Embryonic facial prominence (tissue), 1 donor: ENCODE results near the gene OSBP2.

Experiments
- DNase-seq: peaks from one replicate; pipeline ENCODE4 v3.0.0-alpha.2; 2016; ENCODE audit errors: extremely low spot score

The OSBP2 gene

GRCh38 chr22:30940685-30941362 is 246.2 kb downstream of the OSBP2 start:
- no peak for DNase-seq

DNA sequence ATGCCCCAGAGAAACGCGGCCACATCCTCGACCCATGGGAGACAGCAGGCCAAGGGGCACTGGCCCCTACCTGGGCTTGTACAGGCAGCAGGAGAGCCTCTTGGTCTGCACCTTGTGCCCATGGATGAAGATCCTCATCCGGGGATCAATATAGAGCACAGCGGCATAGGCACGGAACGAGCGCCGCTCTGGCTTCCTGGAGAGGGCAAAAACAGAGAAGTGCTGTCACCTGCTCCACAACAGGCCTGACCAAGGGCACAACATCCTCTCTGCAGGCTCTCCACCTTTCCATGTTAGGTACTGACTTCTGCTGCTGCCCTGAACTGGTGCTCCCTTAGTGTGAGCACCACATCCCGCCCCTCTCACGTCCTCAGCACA is 246.7 kb downstream of the OSBP2 start:
- DNase-seq = no peak

GRCh38 chr22:30943368-30943767 is 248.7 kb downstream of the OSBP2 start:
- no peak for DNase-seq

- no peak for DNase-seq
Measured at GRCh38 chr22:30944986-30945385, 250.3 kb downstream of the OSBP2 start.

DNA sequence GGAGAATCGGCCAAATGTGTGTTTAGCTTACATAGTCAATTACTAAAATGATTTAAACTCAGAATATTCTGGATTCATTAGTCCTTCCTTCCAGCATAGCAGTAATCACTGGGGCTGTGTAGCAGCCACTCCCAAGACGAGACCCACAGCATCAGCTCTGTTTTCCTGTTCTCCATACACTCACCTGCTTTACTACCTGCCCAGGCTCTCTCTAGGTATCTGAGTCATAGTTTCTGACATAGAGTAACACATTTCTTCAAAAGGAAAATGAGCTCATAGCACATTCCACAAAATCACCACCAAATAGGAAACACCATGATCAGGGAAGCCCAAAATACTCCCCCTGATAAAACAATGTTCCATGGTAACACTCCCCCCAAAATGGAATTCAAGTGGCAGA is 251.0 kb downstream of the OSBP2 start:
- DNase-seq = no peak

DNA sequence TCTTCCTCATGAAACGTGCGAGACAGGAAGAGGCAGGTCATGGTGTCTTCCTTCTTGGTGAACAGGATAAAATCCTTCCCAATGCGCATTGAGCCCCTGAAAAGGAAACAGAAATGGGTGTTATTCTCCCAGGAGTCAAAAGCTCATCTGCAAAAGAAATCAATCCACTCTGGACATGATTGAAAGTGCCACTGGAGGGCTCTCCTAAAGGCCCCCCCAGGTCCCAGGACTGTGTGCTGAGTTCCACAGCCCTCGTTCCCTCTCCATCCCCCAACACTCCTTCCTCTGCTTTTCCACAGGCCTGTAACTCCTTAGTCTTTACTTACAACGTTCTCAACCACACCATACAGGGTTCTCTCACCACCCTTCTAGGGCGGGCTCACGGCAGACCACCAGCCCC is 251.7 kb downstream of the OSBP2 start:
- no peak for DNase-seq

- DNase-seq = no peak
Measured at GRCh38 chr22:30947173-30947815, 252.6 kb downstream of the OSBP2 start.

DNA sequence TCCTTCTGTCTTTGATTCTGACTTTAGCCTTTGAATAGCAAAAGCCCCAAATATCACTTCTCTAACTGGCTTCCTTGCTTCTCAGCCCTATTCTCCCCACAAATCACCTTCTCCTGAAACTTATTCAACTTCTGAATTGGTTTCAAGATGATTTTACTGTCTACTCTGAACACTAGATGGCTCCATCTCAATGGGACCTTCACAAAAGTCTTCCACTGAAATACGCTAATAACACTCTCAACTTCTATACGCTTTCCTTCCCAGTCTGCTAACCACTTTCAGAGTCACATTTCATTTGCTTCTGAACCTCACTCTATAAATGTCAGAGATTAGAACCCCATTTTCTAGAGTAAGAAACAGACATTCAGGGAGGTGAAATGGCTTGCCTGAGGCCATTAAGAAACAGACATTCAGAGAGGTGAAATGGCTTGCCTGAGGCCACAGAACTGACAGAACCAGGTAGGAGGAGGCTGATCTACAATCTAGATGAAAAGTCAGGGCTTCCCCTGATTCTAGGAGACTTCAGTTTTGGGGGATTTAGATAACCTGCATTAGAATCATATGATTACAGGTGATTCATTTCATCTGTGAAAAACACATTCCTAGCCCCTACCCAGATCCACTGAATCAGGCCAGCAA is 253.3 kb downstream of the OSBP2 start:
- DNase-seq = peak; percentile 80

- no peak for DNase-seq
Measured at GRCh38 chr22:30948930-30949342, 254.3 kb downstream of the OSBP2 start.

DNA sequence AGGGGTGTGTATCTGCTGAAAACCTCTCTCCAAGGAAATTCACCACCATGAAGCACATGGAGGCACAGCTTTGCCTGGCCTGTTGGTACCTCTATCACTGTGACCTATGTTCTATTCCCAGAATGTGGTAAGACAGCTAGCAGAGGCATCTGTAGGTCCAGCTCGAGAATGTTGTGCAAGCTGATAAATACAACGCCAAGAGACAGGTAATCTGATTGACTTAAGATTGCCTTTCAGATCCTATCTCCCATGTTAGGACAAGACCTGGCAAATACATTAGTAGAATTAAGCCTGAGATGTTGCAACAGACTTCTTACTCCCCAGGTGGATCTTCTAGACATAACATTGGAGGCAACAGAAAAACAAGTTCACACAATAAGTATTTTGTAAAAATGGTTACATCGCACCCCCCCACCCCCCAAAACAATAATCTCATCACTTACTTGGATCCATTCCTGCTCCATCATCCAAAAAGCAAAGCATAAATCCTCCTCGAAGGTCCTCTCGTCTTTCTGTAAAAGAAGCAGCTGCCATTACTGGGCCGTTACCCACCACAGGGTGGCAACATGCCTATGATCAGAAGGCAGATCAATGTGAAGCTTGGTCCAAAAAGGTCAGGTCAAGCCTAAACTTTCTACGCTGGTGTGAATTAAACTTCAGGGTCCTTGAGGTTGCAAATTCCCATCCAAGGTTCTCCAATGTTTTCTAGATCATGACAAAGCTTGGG is 255.4 kb downstream of the OSBP2 start:
- DNase-seq = no peak

DNA sequence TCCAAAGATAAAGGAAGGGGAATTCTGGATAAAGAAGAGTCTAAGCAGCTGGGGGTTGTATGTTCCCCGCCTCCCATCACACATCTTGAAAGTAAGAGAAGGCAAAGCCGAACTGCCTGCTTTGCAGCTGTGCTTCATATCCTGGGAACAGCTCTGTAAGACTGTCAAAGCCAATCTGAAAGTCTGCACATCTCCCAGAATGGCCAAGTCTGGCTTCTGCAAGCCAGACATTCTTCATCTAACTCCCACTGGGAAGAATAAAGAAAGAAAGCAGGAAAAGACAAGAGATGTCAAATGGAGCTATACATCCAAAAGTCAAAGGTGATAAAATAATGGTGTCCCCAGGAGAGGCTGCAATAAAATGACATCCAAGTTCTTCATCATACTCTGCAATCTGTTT is 258.5 kb downstream of the OSBP2 start:
- DNase-seq = no peak

DNA sequence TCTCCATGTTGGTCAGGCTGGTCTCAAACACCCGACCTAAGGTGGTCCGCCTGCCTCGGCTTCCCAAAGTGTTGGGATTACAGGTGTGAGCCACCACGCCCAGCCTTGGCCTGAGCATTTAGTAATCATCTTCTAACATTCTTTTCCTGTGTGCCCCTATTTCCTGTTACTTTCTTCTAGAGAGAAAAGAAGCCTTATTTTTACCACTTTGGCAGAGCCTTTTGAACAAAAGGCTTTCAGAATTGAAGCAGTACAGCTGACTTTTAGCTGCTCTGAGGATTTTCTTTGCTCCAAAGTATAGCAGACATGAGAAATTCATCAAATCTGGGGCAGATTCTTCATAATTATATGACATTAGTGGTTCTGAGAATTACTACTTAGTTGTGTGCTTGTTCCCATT is 260.5 kb downstream of the OSBP2 start:
- DNase-seq = no peak
